ENCODE measurements around the gene RRP12.

Gene RRP12

GRCh38 chr10:97400665-97401454, at the start of gene RRP12:
TSS of gene RRP12 (minus strand) at chr10:97401340. CDS start at chr10:97401231, 109 bp downstream.
- peak; percentile 93 for DNase-seq

- DNase-seq: no peak
Measured at GRCh38 chr10:97450828-97451227, 49.7 kb upstream of the RRP12 start.

- DNase-seq: peak; percentile 91
Measured at GRCh38 chr10:97445722-97446639, 44.8 kb upstream of the RRP12 start, which contains the start of the genes EXOSC1 and ZDHHC16. TSS of gene EXOSC1 (minus strand) at chr10:97446006. CDS start at chr10:97445985, 21 bp downstream. TSS of gene ZDHHC16 (plus strand) at chr10:97446175. CDS start at chr10:97451676, 5,501 bp downstream.

GRCh38 chr10:97445357-97445721, 44.2 kb upstream of the RRP12 start:
- no peak for DNase-seq

- no peak for DNase-seq
Measured at GRCh38 chr10:97444212-97444611, 43.1 kb upstream of the RRP12 start.

GRCh38 chr10:97442277-97442676, 41.1 kb upstream of the RRP12 start:
- no peak for DNase-seq

- DNase-seq: no peak
Measured at GRCh38 chr10:97435211-97435610, 34.1 kb upstream of the RRP12 start.

- no peak for DNase-seq
Measured at GRCh38 chr10:97434557-97434956, 33.4 kb upstream of the RRP12 start.

GRCh38 chr10:97434055-97434454, 32.9 kb upstream of the RRP12 start:
- DNase-seq: no peak

- peak; percentile 61 for DNase-seq
Measured at GRCh38 chr10:97428572-97428981, 27.4 kb upstream of the RRP12 start.

GRCh38 chr10:97427571-97428179, 26.5 kb upstream of the RRP12 start:
- DNase-seq: no peak

GRCh38 chr10:97426776-97427570, 25.8 kb upstream of the RRP12 start:
- no peak for DNase-seq

GRCh38 chr10:97425964-97426775, 25.0 kb upstream of the RRP12 start, which contains the start of gene PGAM1:
TSS of gene PGAM1 (plus strand) at chr10:97426191. CDS start at chr10:97426308, 117 bp downstream.
- DNase-seq: peak; percentile 86

- peak; percentile 54 for DNase-seq
Measured at GRCh38 chr10:97423757-97424098, 22.6 kb upstream of the RRP12 start.

- DNase-seq: no peak
Measured at GRCh38 chr10:97416565-97416964, 15.4 kb upstream of the RRP12 start.

- no peak for DNase-seq
Measured at GRCh38 chr10:97412891-97413304, 11.8 kb upstream of the RRP12 start.

- DNase-seq: peak; percentile 20
Measured at GRCh38 chr10:97411406-97411805, 10.3 kb upstream of the RRP12 start.

GRCh38 chr10:97408496-97408992, 7.4 kb upstream of the RRP12 start:
- DNase-seq: peak; percentile 78

GRCh38 chr10:97407952-97408248, 6.8 kb upstream of the RRP12 start:
- DNase-seq: no peak

- DNase-seq: peak; percentile 85
Measured at GRCh38 chr10:97407211-97407951, 6.2 kb upstream of the RRP12 start.

GRCh38 chr10:97406483-97406882, 5.3 kb upstream of the RRP12 start:
- DNase-seq: peak; percentile 40
